SU-DHL-6 (cell line): Measurements from ENCODE around the gene UBP1.
"Not testable (repeated sequence)": the region's sequence is repeated elsewhere in the genome, so short reads cannot be mapped to it uniquely, and the experiment has no call there.

Source experiments
- H2AFZ ChIP-seq: fragments of 200-600 bp; sonication (generic); 2 replicates; pipeline ENCODE4 v1.6.1; 2014; ENCODE audit warnings: low read depth, mild to moderate bottlenecking, moderate library complexity, mixed read lengths, antibody characterized with exemption, low read length; ENCODE audit not compliant: severe bottlenecking
- H3F3A ChIP-seq: fragments of 200-600 bp; shearing (Covaris generic); 2 replicates; pipeline ENCODE4 v1.6.0; 2016; ENCODE audit warnings: antibody characterized with exemption, mild to moderate bottlenecking; ENCODE audit not compliant: insufficient read depth
- H3K27ac ChIP-seq: fragments of 200-600 bp; sonication (generic); 2 replicates; pipeline ENCODE4 v1.5.1; 2016; ENCODE audit warnings: low read depth, mild to moderate bottlenecking, low read length, moderate library complexity, mixed read lengths
- H3K27me3 ChIP-seq: fragments of 200-600 bp; sonication (generic), shearing (Covaris generic); 2 replicates; pipeline ENCODE4 v1.6.0; 2014; ENCODE audit warnings: mild to moderate bottlenecking, low read length
- H3K36me3 ChIP-seq: fragments of 200-600 bp; sonication (generic); 2 replicates; pipeline ENCODE4 v1.6.1; 2014; ENCODE audit warnings: mild to moderate bottlenecking, low read length, mixed read lengths
- H3K4me2 ChIP-seq: fragments of 300-600, 200-600 bp; shearing (Covaris generic), sonication (generic); 2 replicates; pipeline ENCODE4 v1.6.0; 2014; ENCODE audit warnings: low read length, low read depth, mild to moderate bottlenecking; ENCODE audit not compliant: poor library complexity, severe bottlenecking
- H3K4me3 ChIP-seq: fragments of 200-600 bp; sonication (generic); 2 replicates; pipeline ENCODE4 v1.5.1; 2014; ENCODE audit warnings: antibody characterized with exemption, low read length, mild to moderate bottlenecking, mixed read lengths; ENCODE audit not compliant: insufficient read depth, poor library complexity, severe bottlenecking
- H3K79me2 ChIP-seq: fragments of 200-600 bp; sonication (generic); 2 replicates; pipeline ENCODE4 v1.6.1; 2014; ENCODE audit warnings: mild to moderate bottlenecking, low read length, moderate library complexity; ENCODE audit not compliant: insufficient read depth
- H3K9ac ChIP-seq: fragments of 200-600 bp; sonication (generic); 2 replicates; pipeline ENCODE4 v1.7.0; 2014; ENCODE audit warnings: mild to moderate bottlenecking, low read length
- H3K9me2 ChIP-seq: fragments of 200-600 bp; sonication (generic); replicated peaks from 2 replicates; pipeline ENCODE4 v1.6.1; 2014; ENCODE audit warnings: low read length; ENCODE audit not compliant: insufficient read depth
- H3K9me3 ChIP-seq: fragments of 200-600 bp; sonication (generic); 2 replicates; pipeline ENCODE4 v1.6.1; 2014; ENCODE audit warnings: low read length, mixed read lengths; ENCODE audit not compliant: insufficient read depth
- H4K20me1 ChIP-seq: fragments of 200-600 bp; sonication (generic); 2 replicates; pipeline ENCODE4 v1.6.1; 2014; ENCODE audit warnings: low read depth, mild to moderate bottlenecking, antibody characterized with exemption, low read length, moderate library complexity, mixed read lengths
- EZH2phosphoT487 ChIP-seq: fragments of 200-600 bp; sonication (generic), shearing (Covaris generic); conservative IDR thresholded peaks from 2 replicates; pipeline ENCODE4 v1.6.1; 2018; ENCODE audit warnings: mild to moderate bottlenecking, antibody characterized with exemption, low read length, moderate library complexity, mixed read lengths
- TF ChIP-seq, protein P1 (sequence below): fragments of 200-600 bp; sonication (generic); IDR thresholded peaks from one replicate; pipeline ENCODE4 v1.5.1; 2017; ENCODE audit warnings: antibody characterized with exemption, mild to moderate bottlenecking, low read length, moderate library complexity; ENCODE audit not compliant: insufficient read depth, poor library complexity, severe bottlenecking

Gene UBP1

GRCh38 chr3:33456756-33457155, 16.6 kb upstream of the UBP1 start:
- H4K20me1 ChIP-seq: no peaks in the 10 kb centered on the region
- H3K4me3 ChIP-seq: no peak overlapping the region
- no peaks in the 10 kb centered on the region for H3K27me3 ChIP-seq
- no peaks in the 10 kb centered on the region for H3K79me2 ChIP-seq
- 0 out of 2 replicates have a peak, but pooled peaks cover 5% of the 10 kb centered on the region for H3K9me3 ChIP-seq
- no peaks in the 10 kb centered on the region for H3K9me2 ChIP-seq
- no peak overlapping the region for H3K4me2 ChIP-seq
- H3K9ac ChIP-seq: no peak overlapping the region
- TF ChIP-seq, protein P1, sequence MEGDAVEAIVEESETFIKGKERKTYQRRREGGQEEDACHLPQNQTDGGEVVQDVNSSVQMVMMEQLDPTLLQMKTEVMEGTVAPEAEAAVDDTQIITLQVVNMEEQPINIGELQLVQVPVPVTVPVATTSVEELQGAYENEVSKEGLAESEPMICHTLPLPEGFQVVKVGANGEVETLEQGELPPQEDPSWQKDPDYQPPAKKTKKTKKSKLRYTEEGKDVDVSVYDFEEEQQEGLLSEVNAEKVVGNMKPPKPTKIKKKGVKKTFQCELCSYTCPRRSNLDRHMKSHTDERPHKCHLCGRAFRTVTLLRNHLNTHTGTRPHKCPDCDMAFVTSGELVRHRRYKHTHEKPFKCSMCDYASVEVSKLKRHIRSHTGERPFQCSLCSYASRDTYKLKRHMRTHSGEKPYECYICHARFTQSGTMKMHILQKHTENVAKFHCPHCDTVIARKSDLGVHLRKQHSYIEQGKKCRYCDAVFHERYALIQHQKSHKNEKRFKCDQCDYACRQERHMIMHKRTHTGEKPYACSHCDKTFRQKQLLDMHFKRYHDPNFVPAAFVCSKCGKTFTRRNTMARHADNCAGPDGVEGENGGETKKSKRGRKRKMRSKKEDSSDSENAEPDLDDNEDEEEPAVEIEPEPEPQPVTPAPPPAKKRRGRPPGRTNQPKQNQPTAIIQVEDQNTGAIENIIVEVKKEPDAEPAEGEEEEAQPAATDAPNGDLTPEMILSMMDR: no peak
- TF ChIP-seq EZH2phosphoT487: no peak
- no peaks in the 10 kb centered on the region for H3K36me3 ChIP-seq
- no peaks in the 10 kb centered on the region for H3F3A ChIP-seq
- H3K27ac ChIP-seq: no peak overlapping the region
- H2AFZ ChIP-seq: no peak overlapping the region

GRCh38 chr3:33453331-33453761, 13.1 kb upstream of the UBP1 start:
- Histone ChIP-seq H3K4me3 (no peak overlapping the region), H3K79me2 (no peaks in the 10 kb centered on the region), H3K9me3 (0 out of 2 replicates have a peak, but pooled peaks cover 2% of the 10 kb centered on the region), H3K9me2 (no peaks in the 10 kb centered on the region), H3K27me3 (no peaks in the 10 kb centered on the region), H4K20me1 (no peaks in the 10 kb centered on the region), H3F3A (no peaks in the 10 kb centered on the region), H3K4me2 (no peak overlapping the region), H2AFZ (no peak overlapping the region), H3K9ac (no peak overlapping the region), H3K36me3 (no peaks in the 10 kb centered on the region), H3K27ac (no peak overlapping the region)
- TF ChIP-seq, protein P1: no peak
- no peak for TF ChIP-seq EZH2phosphoT487

DNA sequence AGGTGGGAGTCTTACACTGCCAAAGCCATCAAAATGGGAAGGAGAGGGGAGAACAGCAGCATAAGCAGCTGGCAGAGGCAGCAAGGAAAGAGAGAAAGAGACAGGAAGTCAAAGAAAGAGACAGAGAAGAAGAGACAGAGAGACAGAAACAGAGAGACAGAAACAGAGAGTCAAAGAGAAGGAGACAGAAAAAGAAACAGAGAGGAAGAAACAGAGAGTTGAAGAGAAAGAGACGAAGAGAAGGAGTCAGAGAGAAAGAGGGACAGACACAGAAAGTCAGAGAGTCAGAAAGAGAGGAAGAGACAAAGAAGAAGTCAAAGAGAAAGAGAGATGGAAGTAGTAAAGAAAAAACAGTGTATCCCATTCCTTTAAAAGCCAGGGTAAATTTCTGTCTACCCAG, 11.8 kb upstream of the UBP1 start:
- H3K4me3 ChIP-seq, H3K36me3 ChIP-seq, H3F3A ChIP-seq, H3K4me2 ChIP-seq, H3K9ac ChIP-seq, H3K9me3 ChIP-seq, H4K20me1 ChIP-seq, H3K27me3 ChIP-seq, H3K27ac ChIP-seq, H2AFZ ChIP-seq, H3K79me2 ChIP-seq, H3K9me2 ChIP-seq: not testable (repeated sequence)

DNA sequence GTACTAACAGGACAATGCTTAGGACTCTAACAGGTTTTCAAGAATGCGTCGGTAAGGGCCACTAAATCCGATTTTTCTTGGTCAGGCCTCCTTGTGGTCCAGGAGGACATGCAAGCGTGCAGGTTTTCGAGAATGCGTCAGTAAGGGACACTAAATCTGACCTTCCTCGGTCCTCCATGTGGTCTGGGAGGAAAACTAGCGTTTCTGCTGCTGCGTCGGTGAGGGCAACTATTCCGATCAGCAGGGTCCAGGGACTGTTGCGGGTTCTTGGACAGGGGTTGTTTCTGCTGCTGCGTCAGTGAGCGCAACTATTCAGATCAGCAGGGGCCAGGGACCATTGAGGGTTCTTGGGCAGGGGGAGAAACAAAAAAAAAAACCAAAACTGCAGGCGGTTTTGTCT, 7.8 kb upstream of the UBP1 start:
- H3K27ac ChIP-seq: no peak overlapping the region
- H2AFZ ChIP-seq: no peak overlapping the region
- H3K27me3 ChIP-seq: no peaks in the 10 kb centered on the region
- no peak overlapping the region for H3K9ac ChIP-seq
- H3K79me2 ChIP-seq: no peaks in the 10 kb centered on the region
- no peaks in the 10 kb centered on the region for H3K9me3 ChIP-seq
- H3K4me3 ChIP-seq: no peak overlapping the region
- no peaks in the 10 kb centered on the region for H3K36me3 ChIP-seq
- no peak overlapping the region for H3K4me2 ChIP-seq
- H3F3A ChIP-seq: no peaks in the 10 kb centered on the region
- H4K20me1 ChIP-seq: no peaks in the 10 kb centered on the region
- no peak for TF ChIP-seq EZH2phosphoT487
- TF ChIP-seq, protein P1: no peak
- H3K9me2 ChIP-seq: no peaks in the 10 kb centered on the region

DNA sequence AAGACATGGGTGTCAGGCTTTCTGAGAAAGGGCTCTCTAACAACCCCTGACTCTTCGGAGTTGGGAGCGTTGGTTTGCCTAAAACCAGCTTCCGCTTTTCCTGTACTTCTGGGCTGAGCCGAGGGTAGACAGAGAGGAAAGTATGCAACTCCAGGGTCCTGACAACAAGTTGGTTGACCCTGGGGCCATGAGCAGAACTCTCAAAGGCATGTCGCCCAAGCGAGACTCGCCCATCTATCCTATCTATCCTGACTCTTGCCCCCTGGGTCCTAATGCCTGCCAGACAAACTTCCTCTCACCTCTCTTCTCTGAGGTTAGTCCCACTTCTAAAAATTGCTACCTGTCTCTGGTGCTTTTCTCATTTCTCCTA, 7.0 kb upstream of the UBP1 start:
- H2AFZ ChIP-seq, H3K9ac ChIP-seq, H3K27ac ChIP-seq, H3K9me3 ChIP-seq, H3K36me3 ChIP-seq, H3K27me3 ChIP-seq, H3F3A ChIP-seq, H3K4me2 ChIP-seq, H4K20me1 ChIP-seq, H3K9me2 ChIP-seq, H3K79me2 ChIP-seq, H3K4me3 ChIP-seq: not testable (repeated sequence)
